ENCODE results near the gene MIGA1.

The MIGA1 gene

GRCh38 chr1:77846966-77847365 lies 67.5 kb downstream of the MIGA1 start:
- no peak for DNase-seq (ENCODE audit: low read depth in 1 of 2, low spot score in 1 of 2)

GRCh38 chr1:77847621-77848080 lies 68.2 kb downstream of the MIGA1 start:
- DNase-seq (ENCODE audit: low read depth in 1 of 2, low spot score in 1 of 2) = no peak

DNA sequence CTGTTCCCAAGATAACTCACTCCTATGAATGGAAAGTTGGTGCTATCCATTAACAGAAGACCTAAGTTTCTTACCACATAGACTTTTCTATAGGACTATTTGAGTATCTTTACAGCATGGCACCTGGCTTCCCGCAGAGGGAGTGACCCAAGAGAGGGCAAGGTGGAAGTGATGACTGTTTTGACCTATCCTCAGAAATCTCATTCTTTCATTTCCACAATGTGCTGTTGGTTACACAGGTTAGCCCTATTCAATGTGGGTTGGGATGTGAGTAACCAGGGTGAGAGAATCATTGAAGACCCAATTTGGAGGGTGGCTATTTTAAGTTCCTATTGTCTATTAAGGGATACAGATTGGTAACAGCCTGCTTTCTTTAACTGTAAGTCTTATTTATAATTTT lies 70.6 kb downstream of the MIGA1 start:
- no peak for DNase-seq (ENCODE audit: low read depth in 1 of 2, low spot score in 1 of 2)

DNA sequence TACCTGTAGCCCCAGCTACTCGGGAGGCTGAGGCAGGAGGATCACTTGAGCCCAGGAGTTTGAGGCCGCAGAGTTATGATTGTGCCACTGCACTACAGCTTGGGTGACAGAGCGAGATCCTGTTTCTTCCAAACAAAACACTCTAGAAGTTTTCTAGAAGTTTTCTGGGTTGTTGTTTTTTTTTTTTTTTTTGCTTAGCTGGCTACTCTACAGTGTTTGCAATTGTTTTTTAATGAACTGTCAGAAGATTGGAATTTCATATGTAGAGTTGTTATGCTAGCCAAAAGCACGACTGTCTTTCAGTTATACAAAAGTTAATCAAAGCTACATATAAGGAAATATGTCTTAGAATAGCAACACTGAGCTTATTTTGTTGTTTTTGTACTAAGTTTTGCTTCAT lies 78.1 kb downstream of the MIGA1 start:
- no peak for DNase-seq (ENCODE audit: low read depth in 1 of 2, low spot score in 1 of 2)

- no peak for DNase-seq (ENCODE audit: low read depth in 1 of 2, low spot score in 1 of 2)
Measured at GRCh38 chr1:77858725-77859124, 79.3 kb downstream of the MIGA1 start.

DNA sequence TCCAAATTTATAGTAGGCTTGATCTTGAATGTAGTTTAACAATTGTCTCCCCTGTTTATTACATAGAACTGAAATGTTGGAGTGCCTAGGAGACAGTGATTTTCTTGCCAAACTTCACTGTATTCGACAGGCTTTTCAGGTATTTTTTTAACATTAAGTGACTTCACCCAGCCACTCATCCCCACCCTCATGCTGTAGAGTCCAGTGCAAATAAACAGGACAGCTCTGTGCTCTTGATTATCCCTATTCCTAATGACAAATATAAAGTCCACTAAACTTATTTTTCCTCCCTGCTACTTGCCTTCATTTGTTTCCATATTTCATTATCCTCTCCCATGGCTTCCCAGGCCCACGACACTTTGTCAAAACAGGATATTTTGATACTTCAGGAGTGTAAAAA lies 79.8 kb downstream of the MIGA1 start:
- DNase-seq (ENCODE audit: low read depth in 1 of 2, low spot score in 1 of 2) = no peak

- DNase-seq (ENCODE audit: low read depth in 1 of 2, low spot score in 1 of 2) = no peak
Measured at GRCh38 chr1:77866296-77866695, 86.8 kb downstream of the MIGA1 start.

DNA sequence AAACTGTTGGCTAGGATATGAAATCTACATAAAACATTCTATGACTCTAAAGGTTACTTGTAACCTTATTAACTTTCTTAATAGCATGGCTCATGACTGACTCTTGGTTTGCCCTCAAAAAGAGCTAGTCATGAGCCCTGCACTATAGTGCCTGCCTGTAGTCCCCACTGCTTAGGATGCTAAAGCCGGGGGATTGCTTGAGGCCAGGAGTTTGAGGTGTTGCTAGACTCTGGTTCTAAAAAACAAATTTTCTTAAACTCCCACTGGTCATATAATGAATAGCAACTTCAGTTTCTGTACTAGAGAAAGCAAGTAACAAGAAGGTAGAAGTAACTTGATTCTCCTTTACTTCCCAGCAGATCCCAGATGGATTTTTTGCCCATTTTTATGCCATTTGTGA lies 93.2 kb downstream of the MIGA1 start:
- DNase-seq (ENCODE audit: low read depth in 1 of 2, low spot score in 1 of 2) = no peak

- no peak for DNase-seq (ENCODE audit: low read depth in 1 of 2, low spot score in 1 of 2)
Measured at GRCh38 chr1:77873461-77873860, 94.0 kb downstream of the MIGA1 start.

DNA sequence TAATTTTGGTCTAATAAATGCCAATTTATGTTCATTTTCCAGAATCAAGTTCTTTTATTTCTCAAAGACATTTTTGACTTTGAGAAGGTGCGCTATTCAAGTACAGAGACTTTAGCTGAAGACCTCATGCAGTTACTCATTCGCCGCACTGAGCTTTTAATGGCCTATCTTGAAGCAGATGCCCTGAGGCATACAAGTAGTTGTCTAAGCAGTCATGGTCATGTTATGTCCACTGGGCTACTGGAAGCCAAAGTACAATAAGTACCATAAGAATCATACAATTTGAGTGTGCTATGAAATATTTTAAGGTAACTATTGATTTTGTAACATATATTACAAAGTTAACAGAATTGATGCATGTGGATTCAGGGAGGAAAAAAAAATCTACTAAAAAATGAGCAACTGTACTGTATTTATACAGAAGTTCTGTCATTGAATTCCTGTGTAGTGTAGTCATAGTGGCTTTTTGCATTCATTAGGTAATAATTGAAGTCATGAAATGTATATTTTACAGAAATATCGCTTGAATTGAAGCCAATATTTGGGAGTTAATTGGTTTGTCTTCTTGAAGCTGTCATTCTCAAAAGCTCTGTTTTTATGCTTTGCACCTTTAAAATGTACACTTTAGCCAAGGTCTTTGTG lies 95.5 kb downstream of the MIGA1 start:
- DNase-seq (ENCODE audit: low read depth in 1 of 2, low spot score in 1 of 2) = no peak

DNA sequence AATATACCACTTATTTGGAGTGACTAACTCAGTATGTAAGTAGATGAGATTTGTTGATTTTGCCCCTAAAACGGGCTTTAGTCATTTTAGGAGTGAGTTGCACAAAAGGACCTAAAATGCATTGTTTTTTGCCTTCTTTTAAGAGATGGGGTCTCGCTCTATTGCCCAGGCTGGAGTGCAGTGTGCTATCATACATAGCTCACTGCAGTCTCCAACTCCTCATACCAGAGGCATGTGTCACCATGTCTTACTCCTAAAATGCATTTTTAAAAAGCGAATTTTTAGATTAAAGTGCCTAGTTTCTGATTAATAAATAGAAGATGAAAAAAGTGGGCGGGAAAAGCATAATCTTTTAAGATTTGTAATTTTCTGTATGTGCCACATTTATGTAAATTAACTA lies 97.4 kb downstream of the MIGA1 start:
- no peak for DNase-seq (ENCODE audit: low read depth in 1 of 2, low spot score in 1 of 2)

DNA sequence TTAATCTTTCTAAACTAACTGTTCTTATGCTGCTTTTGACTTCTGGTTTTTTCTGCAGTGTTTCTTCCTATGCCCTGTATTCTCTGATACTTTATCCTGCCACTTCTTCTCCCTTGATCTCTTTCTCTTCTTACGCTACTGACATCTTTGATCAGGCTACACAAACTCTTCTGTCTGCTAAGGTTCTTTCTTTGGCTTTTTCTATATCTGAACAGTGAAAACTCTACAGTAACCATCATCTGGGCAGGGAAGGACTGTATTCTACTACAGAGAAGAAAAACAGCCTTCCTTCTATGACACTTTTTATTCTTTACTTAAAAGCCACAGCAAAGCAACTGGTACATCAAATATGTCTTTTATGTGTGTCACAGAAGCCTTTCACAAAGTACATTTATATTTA lies 101.6 kb downstream of the MIGA1 start:
- no peak for DNase-seq (ENCODE audit: low read depth in 1 of 2, low spot score in 1 of 2)

DNA sequence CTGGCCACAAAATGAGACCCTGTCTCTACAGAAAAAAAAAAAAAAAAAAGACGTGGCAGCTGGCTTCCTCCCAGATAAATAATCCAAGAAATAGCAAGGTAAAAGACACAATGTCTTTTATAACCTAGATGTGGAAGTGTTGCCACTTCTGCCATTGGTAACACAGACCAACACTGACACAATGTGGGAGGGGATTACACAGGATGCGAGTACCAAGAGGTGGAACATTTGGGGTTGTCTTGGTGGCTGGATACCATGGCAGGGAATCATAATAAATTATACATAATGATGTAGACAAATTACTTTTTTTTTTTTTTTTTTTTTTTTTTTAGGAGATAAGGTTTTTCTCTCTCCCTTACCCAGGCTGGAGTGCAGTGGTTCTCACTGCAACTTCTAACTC lies 103.0 kb downstream of the MIGA1 start:
- no peak for DNase-seq (ENCODE audit: low read depth in 1 of 2, low spot score in 1 of 2)

GRCh38 chr1:77888081-77888780 lies 108.8 kb downstream of the MIGA1 start, which contains the start of gene NEXN:
TSS of gene NEXN (plus strand) at chr1:77888624. CDS start at chr1:77916107, 27,483 bp downstream.
- no peak for DNase-seq (ENCODE audit: low read depth in 1 of 2, low spot score in 1 of 2)

GRCh38 chr1:77888781-77889642 lies 109.6 kb downstream of the MIGA1 start:
- DNase-seq (ENCODE audit: low read depth in 1 of 2, low spot score in 1 of 2) = no peak

- no peak for DNase-seq (ENCODE audit: low read depth in 1 of 2, low spot score in 1 of 2)
Measured at GRCh38 chr1:77889671-77890070, 110.2 kb downstream of the MIGA1 start.

- DNase-seq (ENCODE audit: low read depth in 1 of 2, low spot score in 1 of 2) = no peak
Measured at GRCh38 chr1:77891200-77891599, 111.8 kb downstream of the MIGA1 start.

DNA sequence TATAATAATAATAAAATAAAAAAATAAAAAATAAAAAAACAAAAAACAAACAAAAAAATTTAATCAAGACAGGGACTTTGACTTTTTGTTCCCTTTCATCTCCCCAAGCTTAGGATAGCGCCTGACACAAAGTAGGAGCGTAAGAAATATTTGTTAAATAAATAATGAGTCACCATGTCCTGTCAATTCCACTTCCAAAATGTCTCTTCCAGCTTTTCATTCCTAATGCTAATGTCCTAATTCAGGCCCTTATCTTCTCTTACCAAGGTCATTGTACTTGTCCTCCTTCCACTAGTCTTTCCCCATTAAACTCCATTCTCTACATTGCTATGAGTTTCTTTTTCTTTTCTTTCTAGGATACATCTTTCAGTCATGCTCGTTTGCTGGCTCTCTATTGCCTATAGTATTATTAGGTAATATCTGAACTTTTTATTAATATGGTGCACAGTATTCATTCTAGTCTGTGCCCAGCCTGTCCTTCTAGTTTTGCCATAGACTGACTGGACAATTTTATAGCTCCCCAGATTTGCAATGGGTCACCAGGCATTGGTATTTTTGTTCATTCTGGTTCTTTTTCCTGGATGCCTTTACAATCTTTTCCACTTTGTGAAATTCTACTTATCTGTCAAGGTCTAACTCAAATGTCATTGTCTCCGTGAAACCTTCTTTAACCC lies 120.3 kb downstream of the MIGA1 start:
- DNase-seq (ENCODE audit: low read depth in 1 of 2, low spot score in 1 of 2) = no peak

DNA sequence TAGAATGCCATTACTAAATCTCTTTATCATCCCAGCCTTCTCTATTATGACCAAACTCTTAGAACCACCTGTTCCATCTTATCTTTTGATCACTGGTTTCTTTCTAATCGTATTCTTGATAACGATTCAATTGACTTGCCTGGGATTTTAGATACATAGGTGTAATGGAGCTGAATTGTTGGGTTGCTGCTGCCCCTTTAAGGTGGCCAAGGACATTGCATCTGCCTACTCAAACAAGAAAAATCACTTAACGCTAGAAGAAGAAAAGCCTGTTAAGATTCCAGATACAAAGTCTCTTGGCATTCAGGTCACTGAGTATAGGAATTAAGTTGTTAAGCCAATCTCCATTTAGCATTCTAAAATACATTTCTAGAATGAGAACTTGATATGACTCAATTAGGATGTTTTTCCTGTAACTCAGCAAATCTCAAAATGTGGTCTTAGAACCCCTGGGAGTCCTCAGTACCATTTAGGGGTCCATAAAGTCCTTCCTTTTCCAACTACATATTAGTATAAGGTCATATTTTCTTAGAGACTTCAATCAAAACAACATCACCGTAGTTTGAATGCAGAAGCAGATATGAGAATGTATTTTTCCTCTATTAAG lies 121.3 kb downstream of the MIGA1 start:
- no peak for DNase-seq (ENCODE audit: low read depth in 1 of 2, low spot score in 1 of 2)

DNA sequence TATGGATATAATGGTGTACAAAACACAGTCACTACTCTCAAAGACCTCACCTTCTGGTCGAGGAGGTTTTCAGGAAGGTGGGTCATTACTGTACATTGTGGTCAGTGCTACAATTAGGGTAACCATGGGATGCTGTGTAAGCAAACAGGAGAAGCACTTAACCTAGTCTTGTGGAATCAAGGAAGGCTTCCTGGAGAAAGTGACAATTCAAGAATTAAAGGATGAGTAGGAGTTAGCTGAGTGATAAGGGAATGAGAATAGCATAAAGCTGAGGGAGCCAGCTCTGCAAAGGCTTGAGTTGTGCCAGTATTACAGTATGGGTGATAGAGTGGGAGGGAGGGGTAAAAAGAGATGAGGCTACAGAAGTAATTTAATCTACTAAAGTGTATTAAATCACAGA lies 126.2 kb downstream of the MIGA1 start:
- DNase-seq (ENCODE audit: low read depth in 1 of 2, low spot score in 1 of 2) = no peak

GRCh38 chr1:77906019-77906545 lies 126.6 kb downstream of the MIGA1 start:
- DNase-seq (ENCODE audit: low read depth in 1 of 2, low spot score in 1 of 2) = no peak
